K562 (cell line): ENCODE results near the gene CIB2. TPM values are rescaled to one million over a fixed set of nuclear protein-coding genes. Genes with fewer than 3 reads are reported as not detected.

ENCODE experiments used
- ATAC-seq: fragments of 200-7000 bp; cut with Tn5 transposase; 3 replicates; pipeline ENCODE4 v1.9.1; 2020; ENCODE audit warnings: moderate library complexity
- BruUV-seq: library from RNA; stranded (reverse); fragments of 400-500 nt; replicated peaks from 2 replicates; lab custom pipeline; 2021; lab: Mats Ljungman, UMichigan
- CTCF ChIA-PET: fragments of 300-600 bp; formaldehyde crosslinking; extraction: SDS; loops from one replicate; lab custom pipeline; 2021; ENCODE audit warnings: low intra/inter-chr PET ratio; lab: Yijun Ruan, JAX
- POLR2A ChIA-PET: fragments of 300-600, 350-650 bp; sonication (Branson Sonifier 250); formaldehyde crosslinking; extraction: SDS; loops from one replicate; lab custom pipeline; 2021; ENCODE audit warnings: antibody characterized with exemption, inconsistent platforms; lab: Yijun Ruan, JAX
- DNase-seq, 4 experiments: peaks; one replicate each; pipeline versions ENCODE4 v3.0.0 to v3.0.0-alpha.2; 2011 to 2018; ENCODE audit warnings: low spot score in 3 of 4, mixed read lengths in 3 of 4; ENCODE audit errors: extremely low read depth in 1 of 4
- FAIRE-seq: peaks from 2 replicates; lab custom pipeline; 2011; peaks lifted over from hg19 to GRCh38; lab: Jason Lieb, UNC
- H2AFZ ChIP-seq: 2 replicates; pipeline ENCODE4 v1.6.0; 2011; ENCODE audit warnings: low read depth, low read length, control low read depth, inconsistent platforms
- H3K27ac ChIP-seq: fragments of 200-600 bp; 3 replicates; pipeline ENCODE4 v1.8.0; 2011; ENCODE audit warnings: low read depth, mild to moderate bottlenecking, control low read depth, inconsistent platforms, low read length, moderate library complexity, mixed read lengths; ENCODE audit errors: extremely low read depth
- H3K27me3 ChIP-seq, 2 experiments: fragments of 300-600 bp in 1 of 2; 2 replicates in 1 of 2; 3 replicates in 1 of 2; pipeline versions ENCODE4 v1.6.0 to v1.8.0; 2011; ENCODE audit warnings: inconsistent platforms in 2 of 2, low read length in 2 of 2, mild to moderate bottlenecking in 1 of 2, mixed read lengths in 1 of 2, moderate library complexity in 1 of 2; ENCODE audit not compliant: control insufficient read depth in 2 of 2, insufficient read depth in 2 of 2
- H3K36me3 ChIP-seq: fragments of 300-600 bp; 3 replicates; pipeline ENCODE4 v1.8.0; 2011; ENCODE audit warnings: mild to moderate bottlenecking, low read length, inconsistent platforms; ENCODE audit not compliant: control insufficient read depth, insufficient read depth
- H3K4me1 ChIP-seq, 2 experiments: fragments of 200-600 bp in 1 of 2; replicated peaks in 1 of 2; 2 replicates in 1 of 2; 3 replicates in 1 of 2; pipeline versions ENCODE4 v1.5.1 to v1.8.0; 2011; ENCODE audit warnings: inconsistent platforms in 2 of 2, low read length in 2 of 2, mild to moderate bottlenecking in 1 of 2, mixed read lengths in 1 of 2, moderate library complexity in 1 of 2; ENCODE audit not compliant: control insufficient read depth in 2 of 2, insufficient read depth in 2 of 2
- H3K4me2 ChIP-seq: 2 replicates; pipeline ENCODE4 v1.6.1; 2011; ENCODE audit warnings: low read length, control low read depth, inconsistent platforms, mixed read lengths; ENCODE audit not compliant: insufficient read depth
- H3K4me3 ChIP-seq: fragments of 200-600 bp; sonication (generic), shearing (Covaris generic); 2 replicates; pipeline ENCODE4 v1.5.1; 2016; ENCODE audit warnings: control low read depth, inconsistent platforms
- H3K79me2 ChIP-seq: fragments of 200-600 bp; 3 replicates; pipeline ENCODE4 v1.8.0; 2011; ENCODE audit warnings: low read length, inconsistent platforms; ENCODE audit not compliant: control insufficient read depth, insufficient read depth
- H3K9ac ChIP-seq, 2 experiments: 2 replicates each; pipeline versions ENCODE4 v1.6.0 to v1.6.1; 2011; ENCODE audit warnings: low read depth in 2 of 2, low read length in 2 of 2, control low read depth in 1 of 2, inconsistent platforms in 1 of 2, mild to moderate bottlenecking in 1 of 2, mixed read lengths in 1 of 2; ENCODE audit not compliant: insufficient read depth in 1 of 2
- H3K9me1 ChIP-seq: one replicate; pipeline ENCODE4 v1.6.0; 2011; ENCODE audit warnings: inconsistent platforms, mild to moderate bottlenecking, low read length, moderate library complexity; ENCODE audit not compliant: control insufficient read depth, insufficient read depth
- H3K9me3 ChIP-seq: replicated peaks from 2 replicates; pipeline ENCODE4 v1.5.1; 2011; ENCODE audit warnings: low read depth, low read length, inconsistent platforms; ENCODE audit not compliant: control insufficient read depth, insufficient read depth
- H4K20me1 ChIP-seq: replicated peaks from 2 replicates; pipeline ENCODE4 v1.6.1; 2011; ENCODE audit warnings: low read length, inconsistent platforms, mixed read lengths; ENCODE audit not compliant: control insufficient read depth, insufficient read depth
- EGR1 ChIP-seq: fragments of 450-650 bp; conservative IDR thresholded peaks from 2 replicates; pipeline ENCODE4 v1.6.1; 2017; ENCODE audit warnings: mild to moderate bottlenecking
- ETV1 ChIP-seq: fragments of 450-650 bp; conservative IDR thresholded peaks from 2 replicates; pipeline ENCODE4 v1.6.1; 2016; ENCODE audit warnings: missing genetic modification characterization, control low read depth, low read depth, missing compliant biosample characterization
- NCOA6 ChIP-seq: fragments of 450-650 bp; IDR thresholded peaks from 2 replicates; pipeline ENCODE4 v1.6.1; 2017; ENCODE audit warnings: mild to moderate bottlenecking
- WGBS: fragments of 100-300 bp; shearing (Covaris generic); methylation state at CpG from one replicate; pipeline ENCODE4 v1.1.6; 2016; ENCODE audit warnings: low coverage, mixed read lengths; ENCODE audit not compliant: insufficient coverage; ENCODE audit errors: missing lambda C conversion rate; 5-methylcytosine and 5-hydroxymethylcytosine counted together
- in situ Hi-C: fragments of 300-500 bp; cut with MboI; formaldehyde crosslinking; loops from 4 replicates; pipeline ENCODE4 v1.15.0; 2018; ENCODE audit warnings: inconsistent platforms, mixed read lengths
- intact Hi-C: fragments of 100-400 bp; cut with micrococcal nuclease; formaldehyde crosslinking; loops from 2 replicates; pipeline ENCODE4 v1.14.2; 2022
- polyA plus RNA-seq, 8 experiments: library from polyadenylated mRNA; depleted of rRNA in 4 of 8; stranded (reverse) in 5 of 8; unstranded in 3 of 8; fragments of >200 nt; fragmentation: Nextera tagmentation in 2 of 8; fragmentation: Illumina TruSeq in 1 of 8; extraction: Ambion mirVana in 2 of 8; extraction: Trizol in 1 of 8; gene quantifications; 2 replicates each; pipeline versions ENCODE4 v1.2.1 to v1.2.3, GENCODE V29; 2011 to 2014; ENCODE audit warnings: inconsistent platforms in 1 of 8, missing spikeins in 1 of 8
- total RNA-seq, 7 experiments: library from RNA; depleted of rRNA in 6 of 7; stranded (reverse); fragments of >200 nt in 6 of 7; fragmentation: Illumina TruSeq in 2 of 7; extraction: Trizol in 2 of 7; gene quantifications; 2 replicates each; pipeline versions ENCODE4 v1.2.1 to v1.2.3, GENCODE V29; 2011 to 2021; ENCODE audit warnings: low replicate concordance in 1 of 7
- TF ChIP-seq, protein P1 (sequence below): sonication (generic); formaldehyde crosslinking; IDR thresholded peaks from 2 replicates; pipeline ENCODE4 v1.8.1; 2023; ENCODE audit warnings: mild to moderate bottlenecking, missing genetic modification reagents
- TF ChIP-seq, protein P2 (sequence below): fragments of 200-800 bp; sonication (Bioruptor generic); IDR thresholded peaks from 2 replicates; pipeline ENCODE4 v1.6.1; 2017; ENCODE audit warnings: missing genetic modification characterization, missing compliant biosample characterization

Gene CIB2
- total and polyA plus RNA-seq, 9 of the 15 experiments (the other 6 are each of a cell fraction or from before 2014, with no cell fraction given), result 1.5 to 37.4 (median 19.4) TPM

DNA sequence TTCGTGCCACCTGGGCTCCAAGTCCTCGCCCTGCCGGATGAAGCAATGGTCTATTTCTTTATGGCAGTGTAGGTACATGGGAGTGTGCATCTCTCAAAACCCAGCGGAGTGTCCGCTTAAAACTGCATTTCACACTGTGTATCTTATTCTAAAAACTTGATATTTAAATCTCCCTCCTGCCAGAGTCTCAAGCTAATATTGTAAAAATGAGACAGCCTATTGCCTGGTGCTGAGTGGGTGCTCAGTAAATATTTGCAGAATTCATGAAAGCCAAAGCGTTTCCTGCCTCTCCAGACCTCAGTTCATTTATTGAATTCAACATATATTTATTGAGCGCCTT is 53.4 kb downstream of the CIB2 start:
- Histone ChIP-seq H3K9me3 (no peaks in the 10 kb centered on the region), H3K4me2 (peak overlapping the region; percentile 93), H2AFZ (peak overlapping the region; percentile 97), H3K4me3 (peak overlapping the region; percentile 81), H3K9ac (peak overlapping the region; percentile 23 to 96; a peak in 2 of 4 replicates), H3K27ac (no peak overlapping the region; the same call in 2 of the 3 replicates), H3K27me3 (no peaks in the 10 kb centered on the region), H3K9me1 (no peaks in the 10 kb centered on the region), H3K79me2 (peaks cover 10% of the 10 kb centered on the region; the same call in 2 of the 3 replicates), H3K4me1 (peaks cover 7 to 17% of the 10 kb centered on the region in 2 experiments; a peak in 3 of 5 replicates), H3K36me3 (no peaks in the 10 kb centered on the region), H4K20me1 (peaks cover 9% of the 10 kb centered on the region)
- DNase-seq (no peak), ATAC-seq (peak; percentile 32), FAIRE-seq (no peak)
- in situ Hi-C loops (no loop called here), intact Hi-C loops (no loop called here)
- TF ChIP-seq, protein P1, sequence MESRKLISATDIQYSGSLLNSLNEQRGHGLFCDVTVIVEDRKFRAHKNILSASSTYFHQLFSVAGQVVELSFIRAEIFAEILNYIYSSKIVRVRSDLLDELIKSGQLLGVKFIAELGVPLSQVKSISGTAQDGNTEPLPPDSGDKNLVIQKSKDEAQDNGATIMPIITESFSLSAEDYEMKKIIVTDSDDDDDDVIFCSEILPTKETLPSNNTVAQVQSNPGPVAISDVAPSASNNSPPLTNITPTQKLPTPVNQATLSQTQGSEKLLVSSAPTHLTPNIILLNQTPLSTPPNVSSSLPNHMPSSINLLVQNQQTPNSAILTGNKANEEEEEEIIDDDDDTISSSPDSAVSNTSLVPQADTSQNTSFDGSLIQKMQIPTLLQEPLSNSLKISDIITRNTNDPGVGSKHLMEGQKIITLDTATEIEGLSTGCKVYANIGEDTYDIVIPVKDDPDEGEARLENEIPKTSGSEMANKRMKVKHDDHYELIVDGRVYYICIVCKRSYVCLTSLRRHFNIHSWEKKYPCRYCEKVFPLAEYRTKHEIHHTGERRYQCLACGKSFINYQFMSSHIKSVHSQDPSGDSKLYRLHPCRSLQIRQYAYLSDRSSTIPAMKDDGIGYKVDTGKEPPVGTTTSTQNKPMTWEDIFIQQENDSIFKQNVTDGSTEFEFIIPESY, result peak; percentile 36; the same call in 1 of the 2 replicates
- TF ChIP-seq, protein P2, sequence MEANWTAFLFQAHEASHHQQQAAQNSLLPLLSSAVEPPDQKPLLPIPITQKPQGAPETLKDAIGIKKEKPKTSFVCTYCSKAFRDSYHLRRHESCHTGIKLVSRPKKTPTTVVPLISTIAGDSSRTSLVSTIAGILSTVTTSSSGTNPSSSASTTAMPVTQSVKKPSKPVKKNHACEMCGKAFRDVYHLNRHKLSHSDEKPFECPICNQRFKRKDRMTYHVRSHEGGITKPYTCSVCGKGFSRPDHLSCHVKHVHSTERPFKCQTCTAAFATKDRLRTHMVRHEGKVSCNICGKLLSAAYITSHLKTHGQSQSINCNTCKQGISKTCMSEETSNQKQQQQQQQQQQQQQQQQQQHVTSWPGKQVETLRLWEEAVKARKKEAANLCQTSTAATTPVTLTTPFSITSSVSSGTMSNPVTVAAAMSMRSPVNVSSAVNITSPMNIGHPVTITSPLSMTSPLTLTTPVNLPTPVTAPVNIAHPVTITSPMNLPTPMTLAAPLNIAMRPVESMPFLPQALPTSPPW, result peak; percentile 22; the same call in 1 of the 2 replicates
- TF ChIP-seq NCOA6 (no peak), ETV1 (tag) (no peak), EGR1 (peak; percentile 25; the same call in 1 of the 2 replicates)
- no TSS peak for BruUV-seq
- ChIA-PET POLR2A (interaction anchor here (1.0 kb wide), 1 partner anchor 18 kb away, joined by 3 read pairs; no protein-coding TSS in a partner anchor), CTCF (no interaction called here)
- WGBS, result 22% methylated on average over 7 of the region's 7 CpGs
